HG02970 (cell line): ENCODE results near the gene APOO.
"Not testable (repeated sequence)": the region's sequence is repeated elsewhere in the genome, so short reads cannot be mapped to it uniquely, and the experiment has no call there.

Experiments used
- ATAC-seq: cut with Tn5 transposase; IDR thresholded peaks from one replicate; pipeline ENCODE4 v1.9.1; 2021; ENCODE audit warnings: mild to moderate bottlenecking, moderate library complexity, moderate number of reproducible peaks; ENCODE audit not compliant: unreplicated experiment, low FRiP score

Gene APOO

DNA sequence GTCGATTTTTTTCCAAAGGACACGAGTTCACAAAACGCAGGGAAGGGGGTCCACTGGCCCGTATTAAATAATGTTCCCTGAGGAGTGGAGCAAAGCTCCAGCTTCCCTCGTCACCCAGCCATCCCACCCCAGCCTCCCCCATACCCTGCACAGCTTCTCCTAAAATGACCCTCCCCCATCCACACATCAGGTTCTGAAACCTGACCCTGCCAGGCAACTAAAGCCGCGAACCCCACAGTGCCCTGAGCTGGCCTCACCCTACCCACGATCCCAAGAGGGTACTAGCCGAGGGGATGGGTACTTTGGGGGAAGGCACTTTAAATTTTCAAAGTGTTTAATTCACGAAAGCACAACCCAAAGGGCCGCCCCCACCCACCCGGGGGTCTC, 634 bp downstream of the APOO start:
- ATAC-seq, result no peak

GRCh38 chrX:23904096-23904495, 3.6 kb downstream of the APOO start:
- ATAC-seq, result no peak

- ATAC-seq, result no peak
These were observed 5.3 kb downstream of the APOO start for GRCh38 chrX:23902419-23902818.

GRCh38 chrX:23901805-23902204, 5.9 kb downstream of the APOO start:
- ATAC-seq, result no peak

GRCh38 chrX:23901060-23901459, 6.7 kb downstream of the APOO start:
- no peak for ATAC-seq

- no peak for ATAC-seq
These were observed 7.4 kb downstream of the APOO start for GRCh38 chrX:23900220-23900797.

DNA sequence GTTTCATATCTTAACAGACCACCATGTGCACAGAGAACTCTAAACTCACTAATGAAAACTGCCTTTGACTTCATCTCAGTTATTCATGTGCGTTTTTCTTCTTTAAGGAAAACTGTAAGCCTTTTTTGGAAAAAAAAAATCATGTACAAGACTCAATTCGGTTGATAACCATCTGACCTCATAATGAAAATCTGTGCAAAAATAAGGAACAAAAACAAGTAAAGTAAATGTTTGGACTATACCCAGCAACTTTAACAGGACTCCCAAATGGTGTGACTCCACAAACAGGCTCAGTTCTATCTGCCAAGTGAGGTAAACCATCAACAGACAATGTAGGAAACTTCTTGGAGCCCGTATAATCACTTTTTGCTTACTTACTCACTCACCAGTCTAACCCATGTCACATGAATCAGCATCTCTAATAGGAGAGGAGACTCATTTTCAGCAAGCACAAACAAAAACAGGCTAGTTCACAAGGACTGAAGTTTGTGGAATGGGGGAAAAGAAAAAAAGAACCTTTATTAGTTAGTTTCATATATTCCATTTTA, 9.3 kb downstream of the APOO start:
- no peak for ATAC-seq

- no peak for ATAC-seq
These were observed 10.8 kb downstream of the APOO start for GRCh38 chrX:23896981-23897380.

- not testable (repeated sequence) for ATAC-seq
These were observed 11.2 kb downstream of the APOO start for GRCh38 chrX:23896539-23896938.

- ATAC-seq, result not testable (repeated sequence)
These were observed 12.7 kb downstream of the APOO start for GRCh38 chrX:23894993-23895392.

GRCh38 chrX:23890933-23891332, 16.8 kb downstream of the APOO start:
- ATAC-seq, result no peak

DNA sequence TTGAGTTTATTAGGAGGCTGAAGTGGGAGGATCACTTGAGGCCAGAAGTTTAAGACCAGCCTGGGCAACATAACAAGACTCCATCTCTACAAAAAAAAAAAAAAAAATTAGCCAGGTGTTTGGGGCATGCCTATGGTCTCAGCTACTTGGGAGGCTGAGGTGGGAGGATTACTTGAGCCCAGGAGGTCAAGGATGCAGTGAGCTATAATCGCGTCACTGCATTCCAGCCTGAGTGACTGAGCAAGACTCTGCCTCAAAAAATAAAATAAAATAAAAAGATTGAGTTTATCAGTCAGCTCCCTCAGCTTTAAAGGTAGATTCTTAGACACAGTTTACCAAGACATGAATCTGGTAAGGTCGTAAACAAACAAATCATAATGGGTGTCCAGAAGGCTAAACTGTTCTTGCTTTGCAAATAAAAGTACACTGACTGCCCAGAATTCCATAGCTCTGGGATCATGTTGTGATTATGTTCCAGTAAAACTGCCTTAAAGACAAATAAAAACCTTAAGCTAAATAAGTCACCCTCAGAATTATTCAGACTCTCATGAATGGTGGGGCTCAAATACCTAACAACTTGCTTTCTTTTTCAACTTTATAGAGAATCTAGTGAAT, 18.7 kb downstream of the APOO start:
- ATAC-seq, result no peak

DNA sequence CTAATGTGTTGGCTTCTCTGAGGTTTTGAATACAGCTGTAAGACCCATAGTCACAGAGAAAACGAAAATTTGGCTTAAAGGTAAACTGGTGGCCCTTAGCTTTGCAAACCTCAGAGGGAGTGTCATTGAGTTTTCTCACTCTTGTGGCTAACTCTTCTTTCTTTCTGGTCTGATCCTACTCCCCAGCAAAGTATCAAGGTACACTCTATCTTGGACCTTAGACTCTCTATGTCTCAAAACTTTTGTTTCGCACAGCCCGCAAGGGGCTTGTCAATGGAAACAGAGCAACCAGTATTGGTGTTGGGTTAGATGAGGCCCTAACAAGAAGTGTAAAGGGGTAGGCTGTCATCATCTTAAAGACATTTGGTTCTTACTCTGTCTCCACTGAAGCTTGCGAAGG, 19.8 kb downstream of the APOO start:
- ATAC-seq, result no peak

DNA sequence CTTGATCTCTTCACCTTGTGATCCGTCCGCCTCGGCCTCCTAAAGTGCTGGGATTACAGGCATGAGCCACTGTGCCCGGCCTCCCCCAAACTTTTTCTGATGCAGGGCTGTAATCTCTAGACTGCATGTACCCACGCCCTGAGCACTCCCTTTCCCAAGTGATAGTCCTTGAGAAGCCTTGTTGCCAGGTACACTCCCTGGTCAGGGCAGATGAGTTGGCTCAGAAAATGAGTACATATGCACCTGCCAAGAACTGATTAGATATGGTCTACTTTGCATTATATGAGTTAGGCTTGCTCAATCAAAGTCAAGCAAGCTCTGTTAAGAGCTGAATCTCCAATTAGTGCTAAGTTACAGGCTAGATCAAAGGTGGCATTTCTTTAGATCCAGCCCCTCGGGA, 20.3 kb downstream of the APOO start:
- ATAC-seq, result no peak

- ATAC-seq, result no peak
These were observed 21.9 kb downstream of the APOO start for GRCh38 chrX:23885803-23886202.

DNA sequence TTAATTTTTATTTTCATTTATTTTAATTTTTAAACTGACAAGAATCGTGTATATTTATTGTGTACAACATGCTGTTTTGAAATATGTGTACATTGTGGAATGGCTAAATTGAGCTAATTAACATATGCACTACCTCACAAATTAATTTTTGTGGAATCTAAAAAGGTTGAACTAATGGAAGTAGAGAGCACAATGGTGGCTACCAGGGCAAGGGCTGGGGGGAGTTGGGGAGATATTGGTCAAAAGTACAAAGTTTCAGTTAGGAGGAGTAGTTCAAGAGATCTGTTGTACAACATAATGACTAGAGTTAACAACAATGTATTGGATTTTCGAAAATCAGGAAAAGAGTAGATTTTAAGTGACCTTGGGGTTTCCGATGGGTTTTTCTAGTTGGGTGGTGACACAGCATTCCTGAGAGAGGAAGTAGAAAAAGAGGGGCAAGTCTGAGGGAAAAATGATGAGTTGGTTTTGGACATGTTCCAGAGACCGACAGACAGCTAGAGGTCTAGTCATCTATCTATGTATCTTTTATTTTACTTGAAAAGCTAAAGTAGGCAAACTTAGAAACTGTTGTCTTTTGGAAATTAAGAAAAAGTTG, 23.2 kb downstream of the APOO start:
- no peak for ATAC-seq

GRCh38 chrX:23883737-23884354, 23.9 kb downstream of the APOO start:
- no peak for ATAC-seq

DNA sequence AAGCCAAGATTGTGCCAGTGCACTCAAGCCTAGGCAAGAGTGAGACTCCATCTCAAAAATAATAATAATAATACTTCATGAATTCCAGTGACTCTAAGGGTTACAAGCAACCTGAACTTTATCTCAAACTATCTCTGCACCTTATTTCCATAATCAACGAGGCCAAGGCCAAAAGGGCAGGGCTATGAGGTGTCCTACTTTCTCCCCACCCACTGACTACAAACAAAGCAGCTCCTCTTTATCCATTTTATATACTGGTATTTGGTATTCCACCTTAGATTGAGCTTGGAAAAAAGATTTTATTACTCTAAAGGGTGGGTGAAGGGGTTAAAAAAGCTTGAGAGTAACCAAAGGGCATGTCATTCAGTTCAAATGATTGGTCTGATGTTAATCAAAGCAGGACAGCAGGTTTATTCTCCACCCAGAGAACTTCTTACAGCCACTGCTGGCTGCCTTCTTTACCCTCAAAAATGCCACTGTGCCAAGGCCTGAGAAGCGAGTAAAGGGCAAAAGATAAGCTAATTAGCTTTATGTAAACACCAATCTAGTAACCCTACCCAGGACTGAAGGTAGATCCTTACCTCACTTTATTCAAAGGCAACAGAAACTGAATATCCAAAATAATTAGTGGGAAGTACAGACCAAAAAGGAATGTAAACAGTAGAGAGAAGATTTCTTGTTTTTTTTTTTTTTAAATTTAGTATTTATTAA, 28.2 kb downstream of the APOO start:
- ATAC-seq, result no peak

- no peak for ATAC-seq
These were observed 35.7 kb downstream of the APOO start for GRCh38 chrX:23871905-23872546.

DNA sequence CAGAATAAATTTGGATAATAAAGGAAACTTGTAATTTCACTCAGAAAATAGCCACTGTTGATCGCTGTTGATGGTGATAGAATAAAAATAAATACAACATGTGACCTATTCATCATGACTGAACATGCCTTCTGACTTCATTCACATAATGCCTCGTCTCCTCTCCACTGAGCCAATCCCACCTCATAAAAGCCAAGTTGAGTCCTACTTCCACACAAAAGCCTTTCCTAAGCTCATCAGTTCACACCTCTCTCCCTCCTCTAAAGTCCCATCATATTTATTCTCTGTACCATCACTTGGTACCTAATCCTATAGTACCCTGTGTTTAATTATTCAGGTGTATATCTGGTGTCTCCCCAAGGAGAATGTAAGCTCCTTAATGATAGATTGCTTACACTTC, 37.7 kb downstream of the APOO start:
- no peak for ATAC-seq
